GM12874 (cell line): Measurements from ENCODE around the gene SAMD1.

ENCODE experiments used
- CTCF ChIP-seq: IDR thresholded peaks from 2 replicates; pipeline ENCODE4 v1.5.1; 2011; ENCODE audit warnings: low read depth, mild to moderate bottlenecking, control low read depth, low read length, moderate library complexity; ENCODE audit not compliant: insufficient read depth

The SAMD1 gene

GRCh38 chr19:14051980-14052379, 38.6 kb downstream of the SAMD1 start:
- no peak for TF ChIP-seq CTCF

GRCh38 chr19:14050512-14050911, 40.0 kb downstream of the SAMD1 start:
- TF ChIP-seq CTCF = no peak

- TF ChIP-seq CTCF = peak; percentile 96
These were observed 42.0 kb downstream of the SAMD1 start for GRCh38 chr19:14048443-14049153.

GRCh38 chr19:14042659-14043608, 47.6 kb downstream of the SAMD1 start:
- peak; percentile 52; the same call in 1 of the 2 replicates for TF ChIP-seq CTCF

GRCh38 chr19:14039181-14039580, 51.4 kb downstream of the SAMD1 start:
- no peak for TF ChIP-seq CTCF
